Ecto neural progenitor cell (in vitro differentiated cells): ENCODE measurements around the gene CST11.
A peak's percentile ranks its signal among the peaks of the same experiment; 100 is the strongest.

Experiments used
- DNase-seq: peaks from one replicate; pipeline ENCODE4 v3.0.0-alpha.2; 2018; ENCODE audit warnings: low spot score

Gene CST11

DNA sequence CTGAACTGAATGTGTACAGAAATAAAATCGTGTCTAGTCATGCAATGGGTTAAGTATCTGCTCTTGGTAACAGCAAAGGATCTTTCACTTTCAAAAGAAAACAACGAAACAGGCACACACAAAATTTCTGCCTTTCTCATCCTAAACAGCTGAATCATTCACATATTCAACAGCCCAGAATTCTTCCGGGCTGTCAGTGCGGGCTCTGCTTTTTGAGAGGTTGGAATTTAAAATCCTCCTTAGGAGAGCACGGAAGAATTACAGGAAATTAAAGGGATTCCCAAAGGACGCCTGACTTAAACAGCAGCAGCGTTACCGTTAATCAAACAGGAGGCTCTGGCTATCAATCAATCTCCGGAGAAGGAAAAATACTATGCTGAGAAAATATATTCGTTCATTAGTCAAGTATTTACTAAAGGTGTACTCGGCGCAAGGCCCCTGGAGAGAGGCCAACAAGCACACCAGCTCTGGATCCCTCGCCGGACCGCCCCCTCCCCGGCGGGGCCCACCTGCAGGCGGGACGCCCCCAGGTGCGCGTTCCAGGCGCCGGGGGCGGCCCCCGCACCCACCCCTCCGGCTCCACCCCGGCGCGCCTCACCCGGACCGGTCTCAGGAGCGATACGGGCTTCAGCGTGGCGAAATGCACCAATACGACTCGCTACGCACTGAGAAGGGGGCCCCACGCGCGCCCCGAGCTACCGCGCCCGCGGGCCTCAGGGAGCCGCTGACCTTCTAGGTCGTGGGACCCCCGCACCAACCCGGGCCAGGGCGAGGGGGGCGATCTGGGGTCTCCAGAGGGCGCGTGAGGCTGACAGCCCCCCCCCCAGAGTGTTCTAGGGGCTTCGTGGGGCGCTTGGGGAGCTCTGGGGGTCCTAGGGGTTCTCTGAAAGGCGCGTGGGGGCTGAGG is 32.4 kb downstream of the CST11 start:
- peak; percentile 59 for DNase-seq

DNA sequence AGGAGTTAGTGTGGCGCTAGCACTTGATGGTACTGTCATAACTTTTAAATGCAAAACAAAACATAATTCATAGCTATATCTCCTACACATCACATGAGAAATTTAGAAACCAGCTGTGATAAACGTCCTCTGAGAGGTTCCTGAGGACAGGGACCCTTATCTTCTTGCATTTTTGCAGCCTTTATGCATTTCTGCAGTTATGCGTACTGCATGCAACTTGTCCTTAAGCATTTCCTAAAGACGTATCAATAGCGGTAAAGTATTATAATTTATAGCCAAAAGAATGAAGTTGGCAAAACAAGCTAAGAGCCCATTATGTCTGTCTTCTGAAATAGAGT is 33.0 kb downstream of the CST11 start:
- DNase-seq = no peak

DNA sequence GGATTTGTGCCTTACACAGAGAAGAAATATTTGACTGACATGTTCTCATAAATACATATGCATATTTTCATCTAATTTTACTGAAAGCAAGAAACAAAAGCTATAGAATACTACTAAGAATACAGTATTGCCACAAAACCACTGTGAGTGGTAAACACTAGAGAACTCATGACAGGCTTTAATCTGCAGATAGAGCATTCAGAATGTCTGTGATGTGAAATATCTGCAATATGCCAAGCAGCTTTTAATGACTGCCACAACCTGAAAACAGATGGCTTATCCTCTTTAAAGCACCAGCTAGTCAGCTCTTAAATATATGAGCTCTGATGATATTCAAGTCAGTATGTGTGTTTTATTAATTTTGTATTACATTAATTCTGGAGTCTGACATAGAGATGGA is 34.8 kb downstream of the CST11 start:
- DNase-seq = no peak

DNA sequence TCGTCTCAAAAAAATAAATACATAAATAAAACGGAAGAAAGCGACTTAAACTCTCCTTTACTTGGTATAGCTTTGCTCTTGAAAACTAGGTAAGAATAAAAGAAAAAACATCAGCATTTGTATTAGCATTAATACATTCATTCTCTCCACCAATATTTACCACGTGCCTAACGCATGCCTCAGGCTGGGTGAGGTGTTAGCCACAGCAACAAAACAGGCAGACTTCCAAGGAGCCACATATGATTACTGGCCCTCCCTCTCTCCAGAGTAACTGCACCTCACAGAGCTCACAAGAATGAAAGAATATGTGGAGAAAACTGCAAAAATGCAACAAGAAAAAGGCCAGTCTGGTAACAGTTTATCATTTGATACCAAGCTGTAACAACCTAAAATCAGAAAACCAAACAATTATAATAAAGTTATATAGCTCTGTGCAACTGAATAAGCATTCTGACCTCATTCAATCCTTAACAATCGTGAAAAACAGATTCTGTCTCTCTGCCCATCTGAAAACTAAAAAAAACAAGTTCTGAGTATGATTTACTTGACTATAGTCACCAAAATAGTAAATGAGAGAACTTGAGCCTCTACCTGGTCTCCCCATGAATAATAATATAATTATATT is 36.6 kb downstream of the CST11 start:
- DNase-seq = no peak

DNA sequence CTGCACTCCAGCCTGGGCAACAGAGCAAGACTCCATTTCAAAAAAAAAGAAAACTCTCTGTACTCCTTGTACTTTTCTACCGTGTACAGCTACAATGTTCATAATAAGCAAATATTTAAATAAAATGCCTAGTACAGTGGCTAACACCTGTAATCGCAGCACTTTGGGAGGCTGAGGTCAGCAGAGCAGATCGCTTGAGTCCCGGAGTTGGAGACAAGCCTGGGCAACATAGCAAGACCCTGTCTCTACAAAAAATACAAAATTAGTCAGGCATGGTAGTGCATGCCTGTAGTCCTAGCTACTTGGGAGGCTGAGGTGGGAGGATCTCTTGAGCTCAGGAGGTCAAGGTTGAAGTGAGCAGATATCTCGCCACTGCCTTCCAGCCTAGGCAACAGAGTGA is 37.1 kb downstream of the CST11 start:
- DNase-seq = no peak

DNA sequence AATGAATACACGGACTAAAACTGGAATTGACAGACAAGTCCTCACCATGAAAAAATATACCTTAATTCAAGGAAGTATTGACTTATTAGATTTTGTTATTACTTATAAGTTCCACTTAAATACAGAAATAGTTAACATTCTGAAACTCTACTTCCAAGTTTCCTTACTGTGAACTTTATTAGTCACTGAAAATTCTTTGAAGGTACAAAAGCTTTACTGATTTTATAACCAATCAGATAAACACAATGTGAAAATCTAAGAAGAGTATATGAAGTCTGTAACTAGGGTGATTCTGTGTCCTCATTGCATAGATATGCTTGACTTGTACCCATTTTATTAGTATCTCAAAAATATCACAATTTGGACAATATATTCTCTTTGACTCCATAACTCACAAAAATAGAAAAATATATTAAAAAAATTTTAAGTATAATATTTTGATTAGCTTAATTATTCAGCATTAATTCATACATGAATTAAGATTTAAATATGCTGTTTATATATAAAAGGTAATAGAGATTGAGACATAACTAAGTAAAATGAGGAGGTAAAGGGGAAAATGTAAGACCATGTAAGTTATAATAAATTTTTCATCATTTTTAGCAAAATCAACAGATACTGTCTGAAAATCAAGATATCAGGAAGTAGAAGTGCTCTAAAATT is 38.0 kb downstream of the CST11 start:
- no peak for DNase-seq

DNA sequence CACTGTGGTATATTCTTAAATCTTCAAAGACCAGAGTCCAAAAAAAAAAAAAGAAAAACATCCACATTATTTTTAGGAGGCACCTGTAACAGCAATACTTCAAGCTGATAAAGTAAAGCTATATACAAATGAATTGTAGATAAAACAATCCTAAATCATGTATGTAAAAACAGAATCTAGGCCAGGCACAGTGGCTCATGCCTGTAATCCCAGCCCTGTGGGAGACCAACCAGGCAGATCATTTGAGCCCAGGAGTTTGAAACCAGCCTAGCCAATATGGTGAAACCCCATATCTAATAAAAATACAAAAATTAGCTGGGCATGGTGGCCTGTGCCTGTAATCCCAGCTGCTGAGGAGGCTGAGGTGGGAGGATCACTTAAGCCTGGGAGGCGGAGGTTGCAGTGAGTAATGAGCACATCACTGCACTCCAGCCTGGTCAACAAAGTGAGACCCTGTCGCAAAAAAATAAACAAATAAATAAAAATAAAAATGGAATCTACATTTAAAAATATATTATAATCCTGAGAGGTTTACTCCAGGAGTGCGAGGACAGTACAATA is 38.7 kb downstream of the CST11 start:
- DNase-seq = no peak

DNA sequence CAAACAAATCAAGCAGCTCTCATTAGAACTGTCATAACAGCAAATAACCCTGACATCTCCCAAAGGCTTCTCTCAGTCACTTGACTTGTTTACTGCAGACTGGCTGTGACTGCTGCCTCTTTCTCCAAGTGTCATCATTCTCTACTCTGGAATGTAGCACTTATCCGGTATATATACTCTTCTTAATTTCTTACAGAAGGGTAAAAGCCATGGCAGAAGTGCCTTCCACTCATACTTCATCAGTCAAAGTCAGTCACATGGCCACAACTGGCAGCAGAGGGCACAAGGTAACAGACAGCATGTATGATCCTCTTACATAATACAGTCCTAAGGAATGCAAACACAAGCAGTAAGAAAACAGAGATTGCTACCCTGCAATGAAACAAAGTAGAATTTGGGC is 40.6 kb downstream of the CST11 start:
- DNase-seq = no peak

DNA sequence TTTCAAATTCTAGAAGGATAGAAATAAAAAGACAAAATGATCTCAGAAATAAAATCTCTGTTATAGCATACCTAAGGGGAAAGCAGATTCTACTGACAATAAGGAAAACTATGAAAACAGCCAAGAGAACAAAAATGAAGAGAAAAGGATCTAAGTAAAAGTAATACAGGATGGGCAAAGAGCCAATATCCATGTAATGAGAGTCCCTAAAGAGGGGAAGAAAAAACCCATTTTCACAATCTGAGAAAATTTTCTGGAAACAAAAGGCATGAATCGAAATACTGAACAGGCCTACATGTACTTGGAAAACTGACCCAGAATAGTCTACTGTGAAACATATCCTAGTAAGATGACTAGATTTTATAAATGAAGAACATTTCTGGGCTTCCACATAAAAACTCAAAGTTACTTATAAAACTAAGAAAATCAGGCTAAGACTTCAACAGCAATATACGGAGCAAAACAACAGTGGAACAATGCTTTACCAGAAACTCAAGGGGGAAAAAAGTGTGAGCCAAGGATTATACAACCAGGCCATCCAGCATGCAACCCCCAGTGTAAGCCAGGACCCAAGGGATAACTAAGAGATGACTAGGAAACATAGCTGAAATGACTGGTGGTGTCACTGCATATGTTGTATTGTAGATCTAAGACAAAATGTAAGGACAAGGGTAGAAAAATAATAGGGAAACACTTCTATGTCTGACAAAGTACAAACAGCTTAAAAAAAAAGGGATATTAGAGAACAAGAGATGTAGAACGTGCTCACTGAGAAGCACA is 41.6 kb downstream of the CST11 start:
- no peak for DNase-seq

DNA sequence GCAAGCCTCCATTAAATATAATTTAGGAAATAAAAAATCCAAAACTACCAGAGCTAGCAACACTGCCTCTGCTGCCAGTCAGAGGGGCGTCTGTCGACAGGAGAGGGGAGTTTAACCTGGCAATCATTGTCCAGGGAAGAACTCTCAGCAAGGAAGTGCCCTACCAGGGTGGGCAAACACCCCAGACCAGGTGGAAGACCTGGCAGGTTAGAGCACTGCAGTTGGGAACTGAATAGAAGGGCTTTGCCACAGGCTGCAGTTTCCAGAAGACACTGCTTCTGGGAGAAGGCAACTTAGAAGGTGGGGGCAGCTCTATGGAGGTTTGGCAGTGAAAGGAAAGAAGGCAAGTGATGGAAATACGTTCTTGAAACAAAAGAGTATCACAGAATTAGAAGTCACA is 42.9 kb downstream of the CST11 start:
- no peak for DNase-seq

DNA sequence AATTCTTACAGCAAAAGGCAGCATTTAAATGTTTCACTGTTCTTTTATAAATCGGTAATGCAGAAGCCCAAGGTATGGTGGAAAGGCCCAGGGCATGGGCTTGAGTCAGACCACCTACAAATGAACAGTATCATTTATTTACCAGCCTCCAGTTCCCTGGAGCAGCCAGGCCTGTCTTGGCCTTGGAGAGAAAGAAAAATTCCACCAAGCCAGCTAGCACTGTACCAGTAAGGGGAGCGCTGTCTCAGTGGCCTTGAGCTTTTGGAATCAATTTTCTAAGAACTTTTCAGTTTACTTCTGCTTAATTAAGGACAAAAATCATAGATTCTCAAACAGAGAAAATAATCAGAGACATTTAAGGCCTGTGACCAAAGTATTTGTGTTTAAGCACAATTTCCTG is 43.7 kb downstream of the CST11 start:
- no peak for DNase-seq

DNA sequence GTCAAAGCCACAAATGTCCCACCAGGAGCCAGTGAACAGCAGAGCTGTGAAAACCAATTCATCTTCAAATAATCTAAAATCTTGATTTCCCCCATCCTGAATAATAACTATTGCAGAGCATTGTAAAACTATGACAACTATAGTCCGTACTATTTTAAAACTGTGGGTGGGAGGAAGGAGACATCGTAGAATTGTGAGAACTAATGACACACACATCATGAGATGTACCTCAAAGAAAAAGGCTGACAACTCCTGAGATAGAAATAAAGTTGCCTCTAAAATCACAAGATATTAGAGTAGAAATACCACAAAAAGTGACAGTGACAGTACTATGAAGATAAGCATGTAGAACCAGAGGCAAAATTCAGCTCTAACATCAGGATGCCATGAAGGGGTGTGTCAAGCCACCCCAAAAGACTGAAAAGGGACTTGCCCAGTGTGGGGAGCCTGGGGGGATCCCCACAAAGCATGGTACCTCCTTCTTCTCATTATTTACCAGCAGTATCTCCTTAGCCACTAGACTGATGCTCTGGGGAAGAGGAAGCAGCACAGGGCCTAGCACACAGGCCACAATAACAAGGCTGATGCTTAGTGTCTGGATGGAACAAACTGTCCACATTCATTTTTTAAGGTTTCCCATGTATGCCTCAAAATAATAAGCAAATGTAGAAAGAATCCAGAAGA is 44.8 kb downstream of the CST11 start:
- no peak for DNase-seq

DNA sequence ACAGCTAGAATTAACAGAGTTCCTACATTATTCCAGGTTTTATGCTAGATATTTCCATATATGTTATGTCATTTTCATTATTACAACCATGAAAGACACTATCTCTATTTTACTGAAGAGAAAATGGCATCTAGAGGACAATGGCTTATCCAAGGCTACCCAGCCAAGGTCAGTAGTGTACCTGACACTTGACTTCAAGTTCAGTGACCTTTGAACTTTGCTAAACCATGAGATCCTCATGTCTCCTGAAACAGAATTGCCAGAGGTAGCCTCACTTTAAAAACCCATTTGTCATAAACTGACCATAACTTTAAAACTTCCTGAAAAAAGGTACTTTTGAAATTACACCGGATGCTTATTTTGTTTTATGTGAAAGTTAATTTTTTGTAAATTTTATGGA is 45.8 kb downstream of the CST11 start:
- no peak for DNase-seq

DNA sequence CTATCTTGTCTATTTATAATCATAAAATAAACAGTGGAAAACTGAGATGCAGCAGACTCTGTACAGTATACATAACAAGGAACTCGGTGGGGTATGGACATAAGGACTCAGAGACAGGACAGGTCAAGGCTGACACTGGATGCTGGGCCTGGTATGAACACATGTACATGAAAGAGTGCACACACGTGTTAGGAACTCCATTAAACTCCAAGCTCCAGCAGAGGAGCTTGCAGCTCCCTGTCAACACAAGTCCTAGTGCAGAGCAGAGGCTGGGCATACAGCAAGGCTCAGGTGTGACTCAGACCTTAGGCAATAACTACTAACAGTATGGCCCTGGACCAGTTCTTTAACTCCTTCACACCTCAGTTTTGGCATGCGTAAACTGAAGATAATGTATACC is 48.5 kb downstream of the CST11 start:
- no peak for DNase-seq

DNA sequence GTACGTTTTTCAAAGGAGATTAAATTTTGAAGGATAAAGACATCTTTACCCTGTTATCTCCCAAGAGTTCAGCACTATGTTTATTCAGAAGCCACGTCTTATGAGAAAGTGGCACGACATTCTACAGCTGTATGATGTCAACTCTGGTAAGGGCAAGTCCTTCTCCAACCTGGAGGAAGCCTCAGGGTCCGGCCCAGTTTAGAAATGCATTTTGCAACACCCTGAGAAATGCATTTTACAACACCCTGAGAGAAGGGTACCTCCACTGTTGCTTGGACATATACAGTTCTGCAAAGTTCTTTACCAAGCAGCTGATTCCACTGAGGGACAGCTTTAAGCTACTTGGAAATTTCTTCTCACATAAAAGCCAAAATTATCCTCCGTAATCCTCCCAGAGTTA is 48.9 kb downstream of the CST11 start:
- no peak for DNase-seq

DNA sequence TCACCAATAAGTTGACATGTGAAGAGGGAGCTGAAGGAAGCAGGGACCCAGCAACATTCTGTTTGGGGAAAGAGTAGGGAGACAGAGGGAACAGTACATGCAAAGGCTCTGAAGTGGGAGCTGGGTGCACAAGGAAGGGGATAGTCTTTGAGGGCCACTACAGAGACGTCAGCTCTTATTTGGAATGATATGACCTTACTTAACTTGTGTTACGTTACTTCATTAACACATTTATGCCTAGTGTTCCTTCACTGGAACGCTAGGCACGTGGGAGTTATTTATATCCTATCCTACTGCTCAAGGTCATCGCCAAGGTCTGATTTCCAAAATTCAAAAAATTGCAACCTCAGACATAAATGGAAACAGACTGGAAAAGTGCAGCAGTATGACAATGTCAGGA is 51.6 kb downstream of the CST11 start:
- no peak for DNase-seq
